ENCODE results near the gene IGF1R. TPM values are rescaled to one million over a fixed set of nuclear protein-coding genes. Genes with fewer than 3 reads are reported as not detected.
A peak's percentile ranks its signal among the peaks of the same experiment; 100 is the strongest.

The IGF1R gene
- total RNA-seq, 1 donor from 2014 or later = 31.4 TPM

DNA sequence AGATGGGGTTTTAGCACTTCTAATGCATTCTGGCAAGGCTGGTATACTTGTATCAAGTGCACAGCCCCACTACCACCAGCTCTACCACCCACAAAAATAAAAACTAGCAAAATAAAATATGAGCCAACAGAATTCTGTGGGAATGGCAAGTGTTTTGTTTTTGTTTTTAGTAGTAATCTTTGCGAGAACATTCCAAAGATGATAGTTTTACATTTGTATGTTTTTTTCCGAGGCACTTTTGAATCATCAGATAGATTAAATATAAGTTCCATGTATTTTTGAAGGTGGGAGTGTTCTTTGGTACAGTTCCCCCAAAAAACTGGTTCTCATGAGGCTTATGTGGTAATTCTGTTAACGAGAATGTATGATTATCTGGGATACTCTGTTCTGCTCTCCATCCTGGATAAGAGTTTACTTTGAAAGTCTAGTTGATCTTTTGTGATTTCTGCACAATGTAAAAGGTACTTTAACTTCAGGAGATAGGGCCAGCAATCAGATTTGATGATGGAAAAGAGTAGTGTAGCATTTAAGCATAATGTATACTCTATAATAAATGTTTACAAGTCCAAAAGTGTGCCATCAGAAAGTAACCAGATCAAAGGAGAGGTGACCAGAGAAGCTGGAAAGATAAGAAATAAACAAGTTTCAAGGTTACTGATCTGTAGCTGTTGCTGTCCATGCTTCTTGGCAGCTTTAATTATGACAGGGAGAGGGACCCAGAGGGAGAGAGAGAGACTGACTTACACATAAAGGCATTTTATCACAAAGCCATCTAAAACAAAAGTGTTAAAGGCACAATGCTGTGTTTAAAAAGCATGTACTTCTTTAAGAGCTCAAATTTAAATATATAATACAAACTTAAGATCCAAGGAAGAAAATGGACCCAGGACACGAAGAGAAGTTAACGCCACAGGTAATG is 228.4 kb downstream of the IGF1R start:
- no peak for ATAC-seq (ENCODE audit: poor library complexity)
- no peak for DNase-seq
- intact Hi-C loops (cut with DNase I) = no loop called here

DNA sequence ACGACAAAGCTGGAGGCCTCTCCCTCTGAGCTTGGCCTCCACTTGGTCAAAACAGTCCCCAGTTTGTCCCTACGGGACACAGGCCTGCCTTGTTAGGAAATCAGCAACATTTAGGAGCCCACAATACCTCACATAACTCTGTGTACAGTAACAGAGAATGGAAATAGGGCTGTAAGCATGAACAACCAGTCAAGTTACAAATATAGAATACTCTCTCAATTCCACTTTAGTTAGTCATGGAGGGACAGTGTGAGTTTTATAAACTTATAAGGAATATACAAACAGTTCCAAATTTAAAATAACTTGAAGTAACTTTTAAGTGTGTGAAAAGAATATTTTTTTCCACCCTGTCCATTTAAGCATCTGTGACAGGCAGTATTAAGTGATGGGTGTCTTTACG is 229.8 kb downstream of the IGF1R start:
- intact Hi-C loops (cut with DNase I) = no loop called here
- ATAC-seq (ENCODE audit: poor library complexity) = peak; percentile 26
- DNase-seq = no peak

DNA sequence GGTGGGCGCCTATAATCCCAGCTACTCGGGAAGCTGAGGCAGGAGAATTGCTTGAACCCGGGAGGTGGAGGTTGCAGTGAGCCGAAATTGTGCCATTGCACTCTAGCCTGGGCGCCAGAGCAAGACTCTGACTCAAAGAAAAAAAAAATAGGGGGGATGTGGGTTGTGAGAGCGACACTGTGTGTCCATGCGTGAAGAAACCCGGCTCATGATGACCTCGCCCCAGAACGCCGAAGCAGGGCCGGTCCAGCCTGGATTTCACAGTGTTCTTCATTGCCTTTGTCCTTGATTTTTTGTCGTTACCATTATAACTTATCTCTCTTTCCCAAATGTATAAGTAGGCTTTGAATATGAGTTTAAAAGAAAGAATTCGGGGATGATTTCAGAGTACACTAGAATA is 230.5 kb downstream of the IGF1R start:
- DNase-seq = no peak
- intact Hi-C loops (cut with DNase I) = no loop called here
- ATAC-seq (ENCODE audit: poor library complexity) = no peak

DNA sequence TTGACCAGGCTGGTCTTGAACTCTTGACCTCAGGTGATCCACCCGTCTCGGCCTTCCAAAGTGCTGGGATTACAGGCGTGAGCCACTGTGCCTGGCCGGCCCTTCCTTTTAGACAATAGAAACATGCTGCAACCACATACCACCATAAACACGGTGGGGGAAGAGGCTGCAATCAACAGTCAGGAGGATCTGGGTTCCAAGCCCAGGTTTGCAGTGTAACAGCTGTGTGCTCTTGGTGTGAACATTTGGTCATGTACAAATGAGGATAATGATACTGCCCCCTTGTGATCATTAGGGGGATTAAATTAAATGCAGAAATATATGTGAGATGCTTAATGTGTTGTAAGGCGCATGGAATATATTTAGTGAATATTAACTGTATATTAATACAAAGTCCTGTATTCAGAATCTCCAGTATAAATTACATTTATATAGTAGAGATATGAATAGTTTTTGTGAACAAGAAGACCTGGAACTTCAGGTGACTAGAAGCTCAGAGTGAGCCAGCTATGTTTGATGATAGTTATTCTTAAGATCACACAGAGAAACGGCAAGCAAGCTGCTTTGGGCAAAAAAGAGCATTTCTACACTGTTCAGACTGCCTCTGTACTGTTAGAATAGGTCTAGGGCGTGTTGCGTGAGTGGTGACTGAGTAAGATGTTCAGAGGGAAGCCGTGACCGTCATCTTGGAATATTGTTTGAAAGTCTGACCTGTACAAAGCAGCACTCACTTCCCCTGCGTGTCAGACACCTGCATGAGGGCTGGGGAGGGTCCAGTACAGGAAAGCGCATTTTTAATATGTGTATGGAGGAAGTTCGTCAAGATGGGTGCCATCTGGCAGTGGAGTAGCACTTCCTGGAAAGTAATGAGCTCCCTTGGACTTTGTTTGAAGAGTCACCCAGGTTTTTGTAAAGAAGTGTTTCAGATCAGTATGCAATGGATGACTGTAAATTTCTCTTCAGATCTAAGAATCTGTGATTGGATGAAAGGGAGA is 233.5 kb downstream of the IGF1R start:
- intact Hi-C loops (cut with DNase I) = no loop called here
- DNase-seq (no peak), ATAC-seq (ENCODE audit: poor library complexity) (no peak)

DNA sequence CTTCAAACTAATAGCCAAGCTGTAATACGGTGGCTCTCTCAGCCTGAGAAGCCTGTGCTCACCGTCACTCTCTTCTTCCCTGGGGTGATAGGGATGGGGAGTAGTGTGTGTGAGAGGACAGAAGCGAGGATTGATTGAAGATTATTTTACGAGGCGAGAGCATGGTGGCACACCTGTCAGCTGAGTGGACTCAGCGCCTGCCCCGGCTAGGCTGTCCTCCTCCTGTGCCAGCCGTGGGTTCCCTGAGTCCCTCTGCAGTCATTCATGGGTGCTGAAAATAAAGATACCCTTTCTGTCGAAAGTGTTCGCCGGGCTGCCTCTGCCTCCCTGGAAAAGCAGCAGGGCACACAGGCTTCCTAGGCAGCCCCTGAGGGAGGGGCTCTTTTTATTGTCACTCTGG is 235.1 kb downstream of the IGF1R start:
- intact Hi-C loops (cut with DNase I) = no loop called here
- no peak for ATAC-seq (ENCODE audit: poor library complexity)

DNA sequence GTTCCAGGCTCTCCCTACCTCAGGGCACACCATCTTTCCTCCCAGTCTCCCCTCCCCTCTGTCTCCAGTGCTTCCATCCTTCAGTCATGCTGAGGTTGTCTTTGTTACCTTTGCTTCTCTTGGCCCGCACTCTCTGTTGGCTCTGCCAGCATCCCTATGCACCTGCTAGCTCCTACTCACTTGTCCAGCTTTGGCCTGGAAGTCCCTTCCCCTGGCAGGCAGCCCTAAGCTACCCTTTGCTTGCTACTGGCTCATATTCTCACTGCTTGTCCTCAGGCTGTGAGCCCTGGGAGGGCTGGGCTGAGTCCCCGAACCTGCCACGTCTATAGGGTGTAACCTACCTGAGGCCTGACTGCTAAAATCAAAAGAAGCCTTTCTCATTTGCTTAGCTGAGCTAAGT is 236.6 kb downstream of the IGF1R start:
- intact Hi-C loops (cut with DNase I) = no loop called here
- ATAC-seq (ENCODE audit: poor library complexity) (peak; percentile 37), DNase-seq (no peak)

More for the DNA sequence above, 235.1 kb downstream of the IGF1R start:
- no peak for DNase-seq

DNA sequence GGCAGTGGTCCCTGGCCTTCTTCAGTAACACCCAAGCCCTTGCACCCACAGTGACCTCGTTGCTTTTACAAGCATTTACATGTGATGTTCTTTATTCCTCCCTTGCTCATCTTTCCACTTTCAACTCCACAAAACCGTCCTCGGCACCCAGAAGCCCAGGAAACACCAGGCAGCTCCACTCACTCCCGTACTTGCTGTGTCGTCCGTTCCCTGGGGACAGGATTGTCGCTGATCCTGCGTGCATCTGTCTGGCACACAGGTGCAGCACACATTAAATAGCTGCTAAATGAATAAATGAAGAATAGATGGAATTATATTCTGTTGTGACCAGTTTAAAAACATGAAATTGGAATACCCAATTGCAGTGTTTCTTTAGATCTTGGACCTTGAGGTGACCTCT is 239.6 kb downstream of the IGF1R start:
- intact Hi-C loops (cut with DNase I) = no loop called here
- no peak for DNase-seq
- no peak for ATAC-seq (ENCODE audit: poor library complexity)

DNA sequence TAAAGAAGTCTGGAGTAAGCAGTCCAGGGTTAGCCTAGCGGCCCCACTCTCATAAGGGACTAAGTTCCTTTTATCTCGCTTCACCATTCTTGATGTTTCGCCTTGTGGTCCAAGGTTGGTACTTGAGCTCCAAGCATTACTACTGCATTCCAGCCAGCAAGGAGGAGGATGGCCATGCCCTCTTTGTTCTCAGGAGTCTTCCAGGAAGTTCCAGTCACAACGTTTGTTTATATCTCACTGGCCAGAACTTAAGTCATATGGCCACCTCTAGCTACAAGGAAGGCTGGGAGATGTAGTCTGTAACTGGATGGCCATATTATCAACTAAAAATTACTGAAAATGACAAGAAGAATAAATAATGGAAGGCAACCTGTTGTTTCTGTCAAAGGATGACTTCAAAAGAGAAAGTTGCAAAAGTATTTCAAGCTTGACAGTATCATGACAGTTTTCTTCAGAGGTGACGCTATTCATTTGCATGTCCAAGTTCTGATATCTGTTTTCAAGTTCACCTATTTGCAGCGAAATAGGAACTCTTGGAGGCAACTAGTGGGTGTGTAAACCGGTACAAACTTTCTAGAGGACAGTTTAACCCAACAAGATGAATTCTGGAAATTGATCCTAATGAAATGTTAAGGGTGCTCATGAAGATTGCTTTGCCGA is 240.6 kb downstream of the IGF1R start:
- ATAC-seq (ENCODE audit: poor library complexity) (no peak), DNase-seq (no peak)
- intact Hi-C loops (cut with DNase I) = no loop called here

DNA sequence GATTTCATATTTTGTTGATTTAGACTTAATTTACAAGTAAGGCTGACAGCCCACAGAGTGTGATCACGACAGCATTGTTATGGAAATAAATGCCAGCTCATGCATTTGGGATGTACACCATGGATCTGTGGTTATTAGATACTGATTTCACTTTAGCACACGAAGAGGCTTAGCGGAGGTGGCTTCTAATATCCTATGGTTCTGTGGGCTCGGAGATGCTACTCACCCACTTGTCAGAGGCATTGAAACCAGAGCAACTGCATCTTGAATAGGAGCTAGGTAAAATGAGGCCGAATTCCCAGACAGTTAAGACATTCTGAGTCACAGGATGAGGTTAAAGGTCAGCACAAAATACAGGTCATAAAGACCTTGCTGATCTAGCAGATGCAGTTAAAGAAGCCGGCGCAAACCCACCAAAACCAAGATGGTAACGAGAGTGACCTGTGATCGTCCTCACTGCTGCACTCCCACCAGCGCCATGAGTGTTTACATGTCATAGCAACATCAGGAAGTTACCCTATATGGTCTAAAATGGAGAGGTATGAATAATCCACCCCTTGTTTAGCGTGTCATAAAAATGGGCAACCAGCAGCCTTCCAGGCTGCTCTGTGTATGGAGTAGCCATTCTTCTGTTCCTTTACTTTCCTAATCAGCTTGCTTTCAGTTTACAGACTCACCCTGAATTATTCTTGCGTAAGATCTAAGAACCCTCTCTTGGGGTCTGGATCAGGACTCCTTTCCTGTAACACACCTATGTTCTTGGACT is 241.8 kb downstream of the IGF1R start:
- intact Hi-C loops (cut with DNase I) = loop anchor here (10.0 kb wide), 1 partner anchor 375 kb away; no protein-coding TSS in a partner anchor
- DNase-seq (no peak), ATAC-seq (ENCODE audit: poor library complexity) (no peak)

DNA sequence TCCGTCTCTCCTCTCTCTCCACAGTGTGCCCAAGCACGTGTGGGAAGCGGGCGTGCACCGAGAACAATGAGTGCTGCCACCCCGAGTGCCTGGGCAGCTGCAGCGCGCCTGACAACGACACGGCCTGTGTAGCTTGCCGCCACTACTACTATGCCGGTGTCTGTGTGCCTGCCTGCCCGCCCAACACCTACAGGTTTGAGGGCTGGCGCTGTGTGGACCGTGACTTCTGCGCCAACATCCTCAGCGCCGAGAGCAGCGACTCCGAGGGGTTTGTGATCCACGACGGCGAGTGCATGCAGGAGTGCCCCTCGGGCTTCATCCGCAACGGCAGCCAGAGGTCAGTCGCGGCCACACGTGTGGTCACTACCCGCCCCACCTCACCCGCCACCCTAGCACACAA is 243.0 kb downstream of the IGF1R start:
- DNase-seq (no peak), ATAC-seq (ENCODE audit: poor library complexity) (no peak)
- intact Hi-C loops (cut with DNase I) = loop anchor here (10.0 kb wide), 1 partner anchor 376 kb away; no protein-coding TSS in a partner anchor

DNA sequence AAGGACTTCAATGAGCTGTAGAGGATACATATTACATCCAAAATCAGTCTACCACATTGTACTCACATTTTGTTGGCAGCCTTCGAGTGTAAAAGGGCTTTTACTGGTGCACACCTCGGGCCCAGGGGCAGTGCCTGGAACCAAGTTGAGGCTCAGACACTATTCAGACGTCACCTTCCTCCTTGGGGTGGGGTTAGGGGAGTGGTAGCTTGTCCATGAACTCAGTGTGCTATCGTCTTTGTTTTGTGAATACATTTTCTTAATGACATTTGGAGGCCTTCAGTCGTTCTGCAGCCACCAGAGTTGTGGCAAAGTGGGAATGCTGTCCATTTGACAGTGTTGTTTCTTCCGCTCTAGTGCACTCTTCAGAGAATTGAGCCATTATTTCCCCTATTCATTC is 245.1 kb downstream of the IGF1R start:
- intact Hi-C loops (cut with DNase I) = loop anchor here (10.0 kb wide), 1 partner anchor 379 kb away; no protein-coding TSS in a partner anchor
- no peak for ATAC-seq (ENCODE audit: poor library complexity)
- no peak for DNase-seq

DNA sequence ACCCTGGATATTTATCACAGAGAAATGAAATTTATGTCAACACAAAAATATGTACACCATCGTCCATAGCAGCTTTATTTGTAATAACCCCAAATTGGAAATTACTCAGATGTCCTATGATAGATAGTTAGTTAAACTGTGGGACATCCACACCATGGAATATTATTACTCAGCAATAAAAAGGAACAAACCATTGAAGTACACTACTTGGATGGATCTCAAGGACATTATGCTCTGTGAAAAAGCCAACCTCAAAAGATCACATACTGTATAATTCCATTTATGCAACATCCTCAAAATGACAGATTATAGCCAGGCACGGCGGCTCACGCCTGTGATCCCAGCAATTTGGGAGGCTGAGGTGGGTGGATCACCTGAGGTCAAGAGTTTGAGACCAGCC is 246.0 kb downstream of the IGF1R start:
- no peak for ATAC-seq (ENCODE audit: poor library complexity)
- intact Hi-C loops (cut with DNase I) = loop anchor here (10.0 kb wide), 1 partner anchor 380 kb away; no protein-coding TSS in a partner anchor
- DNase-seq = no peak

DNA sequence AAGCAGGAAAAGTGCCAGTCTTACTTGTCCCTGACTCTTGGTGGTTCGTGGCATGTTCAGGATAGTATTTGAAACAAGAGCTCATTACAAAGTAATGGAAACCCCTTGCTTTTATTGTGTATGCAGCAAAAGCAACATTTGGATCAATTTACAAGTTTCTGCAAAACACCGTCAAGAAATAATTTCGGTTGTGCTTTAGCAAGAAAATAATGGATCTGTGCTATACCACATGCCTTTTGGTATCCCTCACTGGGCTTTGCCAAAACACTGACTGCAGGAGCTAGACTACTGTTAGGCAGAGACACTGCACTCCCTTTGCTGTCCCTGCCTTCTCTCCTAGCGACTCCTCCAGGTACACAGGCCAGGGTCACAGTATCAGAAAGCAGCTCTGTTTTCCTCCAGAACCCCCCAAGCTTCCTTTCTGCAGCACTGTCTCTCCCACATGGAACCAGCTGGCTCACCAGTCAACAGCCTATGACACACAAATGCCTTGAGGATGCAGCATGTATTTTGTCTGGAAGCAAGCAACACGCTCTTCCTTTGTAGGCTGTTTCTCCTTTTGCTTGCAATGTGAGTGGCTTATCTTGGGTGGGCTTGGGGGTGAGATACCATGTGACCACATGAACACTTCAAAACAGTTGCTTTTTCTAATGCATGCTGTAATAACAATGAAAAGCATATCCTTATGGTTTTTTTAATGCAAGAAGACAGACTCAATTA is 247.8 kb downstream of the IGF1R start:
- intact Hi-C loops (cut with DNase I) = loop anchor here (10.0 kb wide), 1 partner anchor 381 kb away; no protein-coding TSS in a partner anchor
- no peak for DNase-seq
- no peak for ATAC-seq (ENCODE audit: poor library complexity)

DNA sequence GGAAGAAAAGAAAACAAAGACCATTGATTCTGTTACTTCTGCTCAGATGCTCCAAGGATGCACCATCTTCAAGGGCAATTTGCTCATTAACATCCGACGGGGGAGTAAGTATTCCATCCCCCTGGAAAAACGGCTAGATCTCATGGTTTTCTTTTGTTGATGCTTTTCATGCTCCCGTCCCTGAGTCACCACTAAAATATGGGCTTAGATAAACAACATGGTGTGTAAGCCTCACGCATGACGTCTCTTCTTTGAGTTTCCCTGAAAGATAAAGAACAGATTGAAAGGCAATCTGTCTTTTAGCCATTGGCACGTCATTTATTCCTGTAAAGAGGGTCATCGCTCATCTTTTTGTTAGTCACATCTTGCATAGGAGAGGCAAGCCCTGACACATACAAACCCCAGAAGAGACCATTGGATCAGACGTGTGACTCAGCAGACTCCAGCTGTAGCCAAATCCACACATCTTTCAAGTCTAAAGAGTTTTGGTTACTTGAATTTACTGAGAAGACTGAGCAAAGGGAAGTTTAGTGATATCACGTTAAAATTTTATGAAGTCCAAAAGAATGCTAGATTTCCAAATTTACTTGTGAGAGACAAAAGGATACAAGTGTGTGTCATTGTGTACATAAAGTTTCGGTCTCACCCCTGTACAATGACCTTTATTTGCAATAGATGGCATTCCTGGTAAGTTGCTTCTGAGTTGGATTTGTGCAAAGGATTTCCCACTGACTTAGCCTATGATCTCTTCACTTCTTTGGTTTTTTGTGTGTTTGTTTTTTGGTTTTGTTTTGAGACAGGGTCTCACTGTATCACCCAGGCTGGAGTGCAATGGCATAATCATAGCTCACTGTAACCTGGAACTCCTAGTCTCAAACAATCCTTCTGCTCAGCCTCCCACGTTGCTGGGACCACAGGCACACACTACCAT is 248.7 kb downstream of the IGF1R start:
- peak; percentile 66 for ATAC-seq (ENCODE audit: poor library complexity)
- intact Hi-C loops (cut with DNase I) = loop anchor here (10.0 kb wide), 1 partner anchor 382 kb away; no protein-coding TSS in a partner anchor
- no peak for DNase-seq

DNA sequence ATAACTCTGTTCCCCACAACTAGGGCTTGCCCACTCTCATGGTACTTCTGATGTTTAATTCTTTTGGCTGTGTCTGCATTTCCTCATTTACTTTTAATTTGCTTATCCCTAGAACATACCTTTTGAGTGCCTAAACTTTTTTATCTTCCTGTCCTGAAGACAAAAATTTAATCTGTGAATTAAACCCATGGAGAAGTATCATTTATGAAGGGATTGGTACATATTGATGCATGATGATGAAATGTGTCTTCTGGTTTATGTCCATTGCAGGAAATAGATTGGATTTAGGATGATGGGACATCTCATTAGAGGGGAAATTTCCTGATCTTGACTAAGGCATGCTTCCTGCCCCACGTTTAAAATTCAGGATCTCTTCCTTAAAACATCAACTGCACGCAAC is 249.8 kb downstream of the IGF1R start:
- DNase-seq (no peak), ATAC-seq (ENCODE audit: poor library complexity) (no peak)
- intact Hi-C loops (cut with DNase I) = loop anchor here (10.0 kb wide), 1 partner anchor 383 kb away; no protein-coding TSS in a partner anchor
